ENCODE measurements around the gene RAD50. TPM values are rescaled to one million over a fixed set of nuclear protein-coding genes. Genes with fewer than 3 reads are reported as not detected.

Gene RAD50
- total and polyA plus RNA-seq, 4 experiments from 2014 or later: 6.9 to 36.2 (median 34.2) TPM

DNA sequence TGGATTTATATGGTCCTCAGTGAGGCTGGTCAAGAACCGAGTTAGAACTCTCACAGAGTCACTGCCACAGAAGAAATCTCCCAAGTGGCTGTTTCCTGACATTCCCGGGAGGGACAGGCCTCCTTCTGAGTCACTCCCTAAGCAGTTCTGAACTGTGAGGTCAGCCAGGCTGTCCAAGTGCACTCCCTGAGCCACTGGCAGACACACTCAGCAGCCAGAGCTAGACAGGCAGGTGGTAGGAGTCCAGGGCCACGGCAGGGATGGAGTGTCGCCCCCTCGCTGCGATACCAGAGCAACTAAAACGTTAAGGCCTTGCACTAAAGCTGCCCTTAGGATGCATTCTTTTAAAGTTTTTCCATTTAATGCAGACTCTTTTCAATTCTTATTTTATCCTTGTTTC lies 120.4 kb downstream of the RAD50 start:
- Histone ChIP-seq H3K4me3 (ENCODE audit: low read length in 2 of 2) (no peak overlapping the region), H3K27me3 (ENCODE audit: insufficient read depth, low read length) (no peaks in the 10 kb centered on the region), H3K4me1 (ENCODE audit: insufficient read depth, low read length) (peaks cover 12% of the 10 kb centered on the region), H3K36me3 (ENCODE audit: insufficient read depth, low read length) (no peaks in the 10 kb centered on the region), H3K27ac (ENCODE audit: low read depth, low read length) (no peak overlapping the region), H3K9me3 (ENCODE audit: control insufficient read depth in 1 of 2, low read length in 2 of 2) (no peaks in the 10 kb centered on the region)
- no peak for DNase-seq
- Mint-ChIP-seq H3K27ac (no peak overlapping the region), H3K36me3 (peaks cover 0 to 7% of the 10 kb centered on the region in 2 donors), H3K9me3 (no peaks in the 10 kb centered on the region), H3K27me3 (no peaks in the 10 kb centered on the region), H3K4me3 (no peak overlapping the region), H3K4me1 (peaks cover 8 to 29% (median 10%) of the 10 kb centered on the region in 4 donors)
- ChIA-PET CTCF (ENCODE audit: partially characterized antibody) (no interaction called here), POLR2A (ENCODE audit: partially characterized antibody) (no interaction called here)
- intact Hi-C loops (cut with micrococcal nuclease): no loop called here

DNA sequence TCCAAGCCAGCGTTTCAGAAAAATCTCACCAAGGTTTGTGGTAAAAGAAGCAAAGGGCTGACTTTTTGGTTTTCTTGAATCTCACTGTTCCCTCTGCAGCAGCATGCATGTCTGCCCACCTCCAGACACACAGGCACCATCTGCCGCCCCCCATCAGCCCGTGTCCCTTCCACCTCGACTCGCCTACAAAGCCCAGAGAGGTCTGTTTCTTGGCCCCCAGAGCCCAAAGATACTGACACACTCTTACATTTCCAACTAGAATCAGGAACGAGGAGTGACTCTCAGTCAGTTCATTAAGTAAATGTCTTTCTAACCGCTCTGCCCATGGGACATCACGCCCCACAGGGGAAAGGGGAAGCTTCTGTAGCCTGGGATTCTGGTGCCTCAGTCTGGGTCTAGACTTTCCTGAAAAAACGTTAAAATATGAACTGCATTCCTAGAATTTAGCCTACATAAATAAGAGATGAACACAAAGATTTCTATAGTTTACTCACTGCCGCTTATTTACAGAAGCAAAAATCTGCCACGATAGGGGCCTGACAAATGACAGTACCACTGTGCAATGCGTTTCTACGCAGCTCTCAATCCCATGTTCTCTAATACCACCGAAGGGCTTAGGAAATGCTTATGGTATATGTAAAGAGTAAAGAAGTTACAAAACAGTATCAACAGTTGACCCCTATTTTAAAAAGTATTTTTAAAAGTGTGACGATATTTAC lies 121.1 kb downstream of the RAD50 start:
- DNase-seq: no peak
- ChIA-PET POLR2A (ENCODE audit: partially characterized antibody) (no interaction called here), CTCF (ENCODE audit: partially characterized antibody) (no interaction called here)
- no peak overlapping the region for H3K27ac ChIP-seq (ENCODE audit: low read depth, low read length)
- H3K27me3 Mint-ChIP-seq: no peaks in the 10 kb centered on the region
- H3K4me1 Mint-ChIP-seq: peaks cover 8 to 29% (median 10%) of the 10 kb centered on the region in 4 donors
- no peak overlapping the region for H3K4me3 ChIP-seq (ENCODE audit: low read length in 2 of 2)
- H3K9me3 ChIP-seq (ENCODE audit: control insufficient read depth in 1 of 2, low read length in 2 of 2): no peaks in the 10 kb centered on the region
- peaks cover 12% of the 10 kb centered on the region for H3K4me1 ChIP-seq (ENCODE audit: insufficient read depth, low read length)
- no peaks in the 10 kb centered on the region for H3K9me3 Mint-ChIP-seq
- intact Hi-C loops (cut with micrococcal nuclease): no loop called here
- H3K36me3 ChIP-seq (ENCODE audit: insufficient read depth, low read length): no peaks in the 10 kb centered on the region
- H3K27me3 ChIP-seq (ENCODE audit: insufficient read depth, low read length): no peaks in the 10 kb centered on the region
- no peak overlapping the region for H3K4me3 Mint-ChIP-seq
- peaks cover 0 to 7% of the 10 kb centered on the region in 2 donors for H3K36me3 Mint-ChIP-seq
- no peak overlapping the region for H3K27ac Mint-ChIP-seq

DNA sequence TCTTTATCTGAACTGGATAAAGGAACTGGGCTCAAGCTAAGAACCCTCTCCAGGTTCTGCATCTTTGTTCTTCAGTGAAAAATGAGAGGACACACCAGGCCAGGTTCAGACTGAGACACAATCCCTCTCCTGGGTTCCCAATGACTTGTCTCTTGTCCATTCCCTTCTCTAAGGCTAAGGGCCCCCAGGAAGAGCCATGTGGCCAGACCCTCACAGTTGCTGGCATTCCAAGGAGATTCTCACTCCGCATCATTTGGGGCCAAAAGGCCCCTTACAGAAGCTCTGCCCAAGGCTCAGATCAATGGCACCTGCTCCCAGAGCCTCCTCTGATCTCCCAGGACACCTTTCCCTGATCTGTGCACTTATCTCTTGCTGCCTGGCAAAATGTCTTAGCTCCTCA lies 122.0 kb downstream of the RAD50 start:
- no peaks in the 10 kb centered on the region for H3K9me3 Mint-ChIP-seq
- H3K27me3 ChIP-seq (ENCODE audit: insufficient read depth, low read length): no peaks in the 10 kb centered on the region
- peaks cover 12% of the 10 kb centered on the region for H3K4me1 ChIP-seq (ENCODE audit: insufficient read depth, low read length)
- no peak for DNase-seq
- no peak overlapping the region for H3K27ac Mint-ChIP-seq
- H3K36me3 ChIP-seq (ENCODE audit: insufficient read depth, low read length): no peaks in the 10 kb centered on the region
- no peak overlapping the region for H3K4me3 ChIP-seq (ENCODE audit: low read length in 2 of 2)
- H3K36me3 Mint-ChIP-seq: peaks cover 0 to 7% of the 10 kb centered on the region in 2 donors
- intact Hi-C loops (cut with micrococcal nuclease): no loop called here
- peaks cover 8 to 24% (median 10%) of the 10 kb centered on the region in 4 donors for H3K4me1 Mint-ChIP-seq
- ChIA-PET POLR2A (ENCODE audit: partially characterized antibody) (no interaction called here), CTCF (ENCODE audit: partially characterized antibody) (no interaction called here)
- no peaks in the 10 kb centered on the region for H3K27me3 Mint-ChIP-seq
- no peak overlapping the region for H3K4me3 Mint-ChIP-seq
- no peaks in the 10 kb centered on the region for H3K9me3 ChIP-seq (ENCODE audit: control insufficient read depth in 1 of 2, low read length in 2 of 2)
- H3K27ac ChIP-seq (ENCODE audit: low read depth, low read length): no peak overlapping the region

DNA sequence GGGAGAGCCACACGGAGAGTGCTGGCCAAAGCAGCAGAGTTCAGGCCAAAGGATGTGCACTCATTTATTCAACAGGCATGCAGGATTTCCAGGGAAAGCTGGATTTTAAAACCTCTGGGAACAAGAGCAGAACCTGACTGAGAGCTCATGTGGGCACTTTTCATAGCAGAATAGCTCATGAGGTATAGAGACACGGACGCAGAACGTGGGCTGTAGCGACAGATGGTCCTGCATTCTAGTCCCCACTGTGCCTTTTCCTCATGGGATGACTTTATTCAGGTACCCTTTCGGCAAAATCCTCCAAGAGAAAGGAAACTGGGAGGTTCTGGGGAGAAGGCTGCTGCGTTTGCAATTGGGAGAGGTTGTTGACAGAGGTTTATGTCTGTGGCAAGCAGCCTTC lies 122.4 kb downstream of the RAD50 start:
- H3K4me3 Mint-ChIP-seq: no peak overlapping the region
- H3K36me3 Mint-ChIP-seq: peaks cover 0 to 7% of the 10 kb centered on the region in 2 donors
- DNase-seq: no peak
- no peaks in the 10 kb centered on the region for H3K36me3 ChIP-seq (ENCODE audit: insufficient read depth, low read length)
- no peaks in the 10 kb centered on the region for H3K27me3 ChIP-seq (ENCODE audit: insufficient read depth, low read length)
- peaks cover 6 to 20% (median 8%) of the 10 kb centered on the region in 4 donors for H3K4me1 Mint-ChIP-seq
- no peaks in the 10 kb centered on the region for H3K27me3 Mint-ChIP-seq
- ChIA-PET POLR2A (ENCODE audit: partially characterized antibody) (no interaction called here), CTCF (ENCODE audit: partially characterized antibody) (no interaction called here)
- H3K27ac Mint-ChIP-seq: no peak overlapping the region
- H3K9me3 ChIP-seq (ENCODE audit: control insufficient read depth in 1 of 2, low read length in 2 of 2): no peaks in the 10 kb centered on the region
- no peak overlapping the region for H3K4me3 ChIP-seq (ENCODE audit: low read length in 2 of 2)
- peaks cover 10% of the 10 kb centered on the region for H3K4me1 ChIP-seq (ENCODE audit: insufficient read depth, low read length)
- no peaks in the 10 kb centered on the region for H3K9me3 Mint-ChIP-seq
- no peak overlapping the region for H3K27ac ChIP-seq (ENCODE audit: low read depth, low read length)
- intact Hi-C loops (cut with micrococcal nuclease): no loop called here

DNA sequence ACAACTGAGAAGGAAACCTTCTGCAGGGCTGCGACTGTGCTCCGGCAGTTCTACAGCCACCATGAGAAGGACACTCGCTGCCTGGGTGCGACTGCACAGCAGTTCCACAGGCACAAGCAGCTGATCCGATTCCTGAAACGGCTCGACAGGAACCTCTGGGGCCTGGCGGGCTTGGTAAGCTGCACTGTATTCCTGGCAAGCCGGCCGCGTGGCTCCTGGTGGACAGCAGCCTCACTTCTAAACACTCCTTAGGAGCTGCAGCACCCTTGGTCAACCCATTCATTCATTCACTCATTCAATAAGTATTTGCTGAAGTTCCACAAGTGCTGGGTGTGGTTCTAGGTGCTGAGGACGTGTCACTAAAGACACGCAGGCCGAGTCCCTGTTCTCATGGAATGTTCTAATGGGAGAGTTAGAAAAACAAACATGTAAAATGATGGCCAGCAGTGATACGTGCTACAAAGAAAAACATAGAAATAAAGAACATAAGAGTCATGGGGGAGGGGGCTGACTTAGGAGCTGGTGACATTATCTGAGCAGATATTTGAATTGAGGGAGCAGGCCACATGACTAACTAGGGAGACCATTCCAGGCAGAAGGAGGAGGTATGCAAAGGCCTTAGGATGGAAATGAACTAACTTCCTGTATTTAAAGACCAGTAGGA lies 123.1 kb downstream of the RAD50 start:
- Histone ChIP-seq H3K4me3 (ENCODE audit: low read length in 2 of 2) (no peak overlapping the region), H3K4me1 (ENCODE audit: insufficient read depth, low read length) (peaks cover 7% of the 10 kb centered on the region), H3K27me3 (ENCODE audit: insufficient read depth, low read length) (no peaks in the 10 kb centered on the region), H3K27ac (ENCODE audit: low read depth, low read length) (no peak overlapping the region), H3K36me3 (ENCODE audit: insufficient read depth, low read length) (no peaks in the 10 kb centered on the region), H3K9me3 (ENCODE audit: control insufficient read depth in 1 of 2, low read length in 2 of 2) (no peaks in the 10 kb centered on the region)
- no peak for DNase-seq
- H3K27ac Mint-ChIP-seq: no peak overlapping the region
- no peaks in the 10 kb centered on the region for H3K27me3 Mint-ChIP-seq
- H3K36me3 Mint-ChIP-seq: peaks cover 0 to 7% of the 10 kb centered on the region in 2 donors
- ChIA-PET POLR2A (ENCODE audit: partially characterized antibody) (no interaction called here), CTCF (ENCODE audit: partially characterized antibody) (no interaction called here)
- intact Hi-C loops (cut with micrococcal nuclease): no loop called here
- peaks cover 3 to 17% (median 6%) of the 10 kb centered on the region in 4 donors for H3K4me1 Mint-ChIP-seq
- no peak overlapping the region for H3K4me3 Mint-ChIP-seq
- no peaks in the 10 kb centered on the region for H3K9me3 Mint-ChIP-seq

DNA sequence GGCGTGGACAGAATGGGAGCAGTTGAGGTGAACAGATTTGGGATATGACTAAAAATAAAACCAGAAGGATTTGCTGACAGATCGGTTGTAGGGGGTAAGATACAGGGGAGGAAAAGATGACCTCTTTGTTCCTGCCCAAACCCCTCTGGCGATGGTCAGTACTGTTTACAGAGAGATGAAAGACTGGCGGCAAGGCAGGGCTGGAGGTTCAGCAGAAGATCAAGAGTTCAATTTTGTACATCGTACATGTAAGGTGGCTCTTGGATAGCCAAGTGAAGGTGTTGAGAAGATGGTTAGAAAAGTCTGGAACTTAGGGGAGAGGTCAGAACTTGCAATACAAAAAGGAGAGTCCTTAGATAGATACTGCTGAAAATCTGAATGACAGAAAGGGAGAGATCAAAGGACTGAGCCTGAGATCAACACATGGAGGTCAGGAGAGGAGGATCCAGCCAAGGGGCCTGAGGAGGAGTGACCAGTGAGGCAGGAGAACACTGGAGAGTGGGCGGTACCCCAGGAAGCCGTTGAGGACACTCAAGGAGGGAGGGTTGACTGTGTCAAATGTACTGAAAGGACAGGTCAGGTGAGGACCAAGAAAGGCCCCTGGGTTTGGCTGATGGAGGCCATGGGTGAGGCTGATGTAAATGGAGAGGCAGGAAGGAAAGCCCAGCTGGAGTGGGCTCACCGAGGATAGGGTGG lies 124.2 kb downstream of the RAD50 start:
- DNase-seq: no peak

DNA sequence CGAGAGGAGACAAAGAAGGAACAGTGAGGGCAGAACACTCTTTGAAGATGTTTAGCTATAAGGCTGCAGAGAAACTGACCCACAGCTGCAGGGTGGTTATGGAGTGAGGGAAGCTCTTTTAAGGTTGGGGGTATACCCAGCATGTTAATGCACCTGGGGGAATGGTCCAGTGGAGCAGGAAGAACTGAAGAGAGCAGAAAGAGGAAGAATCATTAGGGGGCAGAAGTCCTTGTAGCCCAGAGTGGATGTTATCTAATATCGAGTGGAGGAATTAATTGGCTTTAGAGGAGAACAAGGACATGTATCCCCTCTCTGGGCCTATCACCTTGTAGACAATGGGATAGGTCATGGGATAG lies 124.7 kb downstream of the RAD50 start:
- ChIA-PET POLR2A (ENCODE audit: partially characterized antibody) (no interaction called here), CTCF (ENCODE audit: partially characterized antibody) (no interaction called here)
- Mint-ChIP-seq H3K4me1 (peaks cover 5 to 13% (median 7%) of the 10 kb centered on the region in 4 donors), H3K9me3 (no peaks in the 10 kb centered on the region), H3K36me3 (peaks cover 0 to 7% of the 10 kb centered on the region in 2 donors), H3K4me3 (no peak overlapping the region), H3K27me3 (no peaks in the 10 kb centered on the region), H3K27ac (no peak overlapping the region)
- no peaks in the 10 kb centered on the region for H3K36me3 ChIP-seq (ENCODE audit: insufficient read depth, low read length)
- H3K4me3 ChIP-seq (ENCODE audit: low read length in 2 of 2): no peak overlapping the region
- intact Hi-C loops (cut with micrococcal nuclease): no loop called here
- H3K4me1 ChIP-seq (ENCODE audit: insufficient read depth, low read length): no peaks in the 10 kb centered on the region
- no peaks in the 10 kb centered on the region for H3K27me3 ChIP-seq (ENCODE audit: insufficient read depth, low read length)
- no peak for DNase-seq
- no peak overlapping the region for H3K27ac ChIP-seq (ENCODE audit: low read depth, low read length)
- H3K9me3 ChIP-seq (ENCODE audit: control insufficient read depth in 1 of 2, low read length in 2 of 2): no peaks in the 10 kb centered on the region

More for the DNA sequence above, 124.2 kb downstream of the RAD50 start:
- H3K4me1 Mint-ChIP-seq: peaks cover 5 to 17% (median 7%) of the 10 kb centered on the region in 4 donors
- Histone ChIP-seq H3K36me3 (ENCODE audit: insufficient read depth, low read length) (no peaks in the 10 kb centered on the region), H3K4me3 (ENCODE audit: low read length in 2 of 2) (no peak overlapping the region), H3K27ac (ENCODE audit: low read depth, low read length) (no peak overlapping the region), H3K9me3 (ENCODE audit: control insufficient read depth in 1 of 2, low read length in 2 of 2) (no peaks in the 10 kb centered on the region), H3K27me3 (ENCODE audit: insufficient read depth, low read length) (no peaks in the 10 kb centered on the region), H3K4me1 (ENCODE audit: insufficient read depth, low read length) (no peaks in the 10 kb centered on the region)
- H3K4me3 Mint-ChIP-seq: no peak overlapping the region
- peaks cover 0 to 7% of the 10 kb centered on the region in 2 donors for H3K36me3 Mint-ChIP-seq
- intact Hi-C loops (cut with micrococcal nuclease): no loop called here
- CTCF ChIA-PET (ENCODE audit: partially characterized antibody): no interaction called here
- no peak overlapping the region for H3K27ac Mint-ChIP-seq
- no peaks in the 10 kb centered on the region for H3K27me3 Mint-ChIP-seq
- no peaks in the 10 kb centered on the region for H3K9me3 Mint-ChIP-seq
- POLR2A ChIA-PET (ENCODE audit: partially characterized antibody): no interaction called here

Data from CD4-positive, alpha-beta memory T cell (primary cell).